ENCODE measurements around the gene SUPT20HL2.

Gene SUPT20HL2

DNA sequence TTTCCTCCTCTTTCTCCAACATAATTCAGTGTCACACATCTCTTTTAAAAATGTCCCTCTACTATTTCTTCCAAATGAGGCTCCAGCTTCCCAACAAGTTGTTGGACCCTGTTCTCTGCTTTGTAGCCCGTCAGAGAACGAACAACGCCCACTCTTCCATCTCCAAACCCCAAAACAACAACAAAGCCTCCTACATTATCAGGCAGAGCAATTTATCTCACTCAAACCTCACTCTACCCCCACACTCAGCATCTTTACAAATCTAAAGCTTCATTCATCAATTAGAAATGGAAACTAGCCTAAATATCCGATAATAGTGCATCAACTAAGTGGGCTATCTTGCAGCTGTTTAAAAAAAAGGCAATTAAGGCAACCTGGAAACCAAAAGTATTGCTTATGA is 20.5 kb downstream of the SUPT20HL2 start:
- Histone ChIP-seq H3K9me3 (ENCODE audit: control insufficient read depth in 5 of 5, low read length in 5 of 5) (no peaks in the 10 kb centered on the region), H3K4me1 (ENCODE audit: control insufficient read depth in 5 of 5, insufficient read depth in 5 of 5, low read length in 5 of 5) (peaks cover 0 to 3% (median 0%) of the 10 kb centered on the region in 5 donors), H3K27me3 (ENCODE audit: control insufficient read depth in 5 of 5, insufficient read depth in 4 of 5, low read length in 5 of 5) (peaks cover 0 to 12% (median 5%) of the 10 kb centered on the region in 5 donors), H3K36me3 (ENCODE audit: control insufficient read depth in 5 of 5, insufficient read depth in 5 of 5, low read length in 5 of 5) (no peaks in the 10 kb centered on the region), H3K27ac (ENCODE audit: low read depth, low read length) (no peak overlapping the region), H3K9ac (ENCODE audit: low read length in 5 of 5) (no peak overlapping the region), H3K4me3 (ENCODE audit: low read depth in 1 of 5, low read length in 5 of 5) (no peak overlapping the region)

- no peak overlapping the region for H3K27ac ChIP-seq (ENCODE audit: low read depth, low read length)
- H3K36me3 ChIP-seq (ENCODE audit: control insufficient read depth in 5 of 5, insufficient read depth in 5 of 5, low read length in 5 of 5) = no peaks in the 10 kb centered on the region
- peaks cover 0 to 12% (median 5%) of the 10 kb centered on the region in 5 donors for H3K27me3 ChIP-seq (ENCODE audit: control insufficient read depth in 5 of 5, insufficient read depth in 4 of 5, low read length in 5 of 5)
- H3K4me3 ChIP-seq (ENCODE audit: low read depth in 1 of 5, low read length in 5 of 5) = no peak overlapping the region
- no peak overlapping the region for H3K9ac ChIP-seq (ENCODE audit: low read length in 5 of 5)
- H3K9me3 ChIP-seq (ENCODE audit: control insufficient read depth in 5 of 5, low read length in 5 of 5) = no peaks in the 10 kb centered on the region
- H3K4me1 ChIP-seq (ENCODE audit: control insufficient read depth in 5 of 5, insufficient read depth in 5 of 5, low read length in 5 of 5) = peaks cover 0 to 3% (median 0%) of the 10 kb centered on the region in 5 donors
Observed at GRCh38 chrX:24292353-24292752, 21.5 kb downstream of the SUPT20HL2 start.

DNA sequence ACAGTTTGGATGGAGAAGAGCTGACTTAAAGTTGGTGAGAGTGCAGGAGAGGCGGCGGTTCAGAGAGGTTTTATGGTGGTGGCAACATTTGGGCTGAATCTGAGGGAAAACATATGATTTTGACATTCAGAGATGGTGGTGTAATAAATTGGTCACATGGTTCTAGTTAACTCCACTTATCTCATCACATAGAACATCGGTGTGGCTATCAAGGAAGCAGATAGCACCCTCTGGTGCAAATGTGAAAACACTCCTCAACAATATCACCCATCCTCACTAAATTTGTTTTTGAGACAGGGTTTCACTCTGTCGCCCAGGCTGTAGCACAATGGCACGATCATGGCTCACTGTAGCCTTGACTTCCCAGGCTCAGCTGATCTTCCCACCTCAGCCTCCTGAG is 28.8 kb downstream of the SUPT20HL2 start:
- Histone ChIP-seq H3K27me3 (ENCODE audit: control insufficient read depth in 5 of 5, insufficient read depth in 4 of 5, low read length in 5 of 5) (peaks cover 0 to 8% (median 5%) of the 10 kb centered on the region in 5 donors), H3K9ac (ENCODE audit: low read length in 5 of 5) (no peak overlapping the region), H3K36me3 (ENCODE audit: control insufficient read depth in 5 of 5, insufficient read depth in 5 of 5, low read length in 5 of 5) (no peaks in the 10 kb centered on the region), H3K4me1 (ENCODE audit: control insufficient read depth in 5 of 5, insufficient read depth in 5 of 5, low read length in 5 of 5) (peaks cover 0 to 16% (median 10%) of the 10 kb centered on the region in 5 donors), H3K27ac (ENCODE audit: low read depth, low read length) (no peak overlapping the region), H3K4me3 (ENCODE audit: low read depth in 1 of 5, low read length in 5 of 5) (no peak overlapping the region), H3K9me3 (ENCODE audit: control insufficient read depth in 5 of 5, low read length in 5 of 5) (no peaks in the 10 kb centered on the region)

- peaks cover 0 to 13% (median 5%) of the 10 kb centered on the region in 5 donors for H3K27me3 ChIP-seq (ENCODE audit: control insufficient read depth in 5 of 5, insufficient read depth in 4 of 5, low read length in 5 of 5)
- peaks cover 0 to 16% (median 10%) of the 10 kb centered on the region in 5 donors for H3K4me1 ChIP-seq (ENCODE audit: control insufficient read depth in 5 of 5, insufficient read depth in 5 of 5, low read length in 5 of 5)
- H3K36me3 ChIP-seq (ENCODE audit: control insufficient read depth in 5 of 5, insufficient read depth in 5 of 5, low read length in 5 of 5) = no peaks in the 10 kb centered on the region
- H3K4me3 ChIP-seq (ENCODE audit: low read depth in 1 of 5, low read length in 5 of 5) = no peak overlapping the region
- peak overlapping the region in 2 of 5 donors; percentile 4 to 48 for H3K9ac ChIP-seq (ENCODE audit: low read length in 5 of 5)
- no peaks in the 10 kb centered on the region for H3K9me3 ChIP-seq (ENCODE audit: control insufficient read depth in 5 of 5, low read length in 5 of 5)
- peak overlapping the region; percentile 70 for H3K27ac ChIP-seq (ENCODE audit: low read depth, low read length)
Observed at GRCh38 chrX:24283127-24283794, 30.6 kb downstream of the SUPT20HL2 start.

DNA sequence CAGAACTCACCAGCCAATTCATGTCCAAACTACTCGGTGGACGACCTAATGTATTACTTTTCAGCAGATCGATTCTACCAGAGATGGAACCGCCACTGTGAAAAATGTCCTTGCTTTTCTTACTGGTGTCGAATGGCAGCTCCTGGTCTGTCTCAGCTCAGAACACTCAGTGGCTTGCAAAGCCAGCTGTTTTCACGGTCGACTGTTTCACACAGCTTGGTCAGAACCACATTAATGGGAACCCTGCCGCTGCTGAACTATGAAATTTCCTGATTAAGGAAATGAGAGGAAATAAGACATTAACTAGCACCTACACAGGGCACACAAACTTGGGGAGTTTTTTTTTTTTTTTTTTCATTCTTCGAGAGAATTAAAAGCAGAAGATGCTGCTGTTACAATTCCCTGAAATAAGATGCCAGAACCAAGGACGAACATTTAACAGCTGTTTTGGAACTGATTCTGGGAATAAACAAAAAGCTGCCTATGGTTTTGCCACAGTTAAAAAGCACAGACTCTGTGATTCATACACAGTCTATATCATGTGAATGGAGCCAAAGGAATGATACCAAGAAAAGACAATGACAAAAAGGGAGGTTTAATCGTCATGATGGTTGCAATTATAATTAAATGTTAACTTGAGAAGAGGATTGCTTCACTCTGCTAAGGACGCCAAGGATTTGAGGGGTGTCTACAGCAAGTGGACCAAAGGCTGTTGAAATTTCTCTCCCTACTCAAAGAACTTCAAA is 31.3 kb downstream of the SUPT20HL2 start:
- Histone ChIP-seq H3K27me3 (ENCODE audit: control insufficient read depth in 5 of 5, insufficient read depth in 4 of 5, low read length in 5 of 5) (peaks cover 0 to 13% (median 5%) of the 10 kb centered on the region in 5 donors), H3K27ac (ENCODE audit: low read depth, low read length) (peak overlapping the region; percentile 60), H3K9ac (ENCODE audit: low read length in 5 of 5) (peak overlapping the region in 3 of 5 donors; percentile 5 to 48 (median 11)), H3K9me3 (ENCODE audit: control insufficient read depth in 5 of 5, low read length in 5 of 5) (no peaks in the 10 kb centered on the region), H3K4me1 (ENCODE audit: control insufficient read depth in 5 of 5, insufficient read depth in 5 of 5, low read length in 5 of 5) (peaks cover 0 to 16% (median 10%) of the 10 kb centered on the region in 5 donors), H3K36me3 (ENCODE audit: control insufficient read depth in 5 of 5, insufficient read depth in 5 of 5, low read length in 5 of 5) (no peaks in the 10 kb centered on the region), H3K4me3 (ENCODE audit: low read depth in 1 of 5, low read length in 5 of 5) (peak overlapping the region in 1 of 5 donors; percentile 7)

GRCh38 chrX:24277405-24277804 is 36.5 kb downstream of the SUPT20HL2 start:
- no peaks in the 10 kb centered on the region for H3K9me3 ChIP-seq (ENCODE audit: control insufficient read depth in 5 of 5, low read length in 5 of 5)
- peaks cover 0 to 3% (median 0%) of the 10 kb centered on the region in 5 donors for H3K4me1 ChIP-seq (ENCODE audit: control insufficient read depth in 5 of 5, insufficient read depth in 5 of 5, low read length in 5 of 5)
- no peak overlapping the region for H3K9ac ChIP-seq (ENCODE audit: low read length in 5 of 5)
- no peak overlapping the region for H3K4me3 ChIP-seq (ENCODE audit: low read depth in 1 of 5, low read length in 5 of 5)
- no peaks in the 10 kb centered on the region for H3K36me3 ChIP-seq (ENCODE audit: control insufficient read depth in 5 of 5, insufficient read depth in 5 of 5, low read length in 5 of 5)
- no peak overlapping the region for H3K27ac ChIP-seq (ENCODE audit: low read depth, low read length)
- peaks cover 0 to 12% (median 5%) of the 10 kb centered on the region in 5 donors for H3K27me3 ChIP-seq (ENCODE audit: control insufficient read depth in 5 of 5, insufficient read depth in 4 of 5, low read length in 5 of 5)

GRCh38 chrX:24276015-24276414 is 37.9 kb downstream of the SUPT20HL2 start:
- Histone ChIP-seq H3K27me3 (ENCODE audit: control insufficient read depth in 5 of 5, insufficient read depth in 4 of 5, low read length in 5 of 5) (peaks cover 0 to 11% (median 3%) of the 10 kb centered on the region in 5 donors), H3K36me3 (ENCODE audit: control insufficient read depth in 5 of 5, insufficient read depth in 5 of 5, low read length in 5 of 5) (no peaks in the 10 kb centered on the region), H3K4me3 (ENCODE audit: low read depth in 1 of 5, low read length in 5 of 5) (no peak overlapping the region), H3K4me1 (ENCODE audit: control insufficient read depth in 5 of 5, insufficient read depth in 5 of 5, low read length in 5 of 5) (peaks cover 0 to 2% (median 0%) of the 10 kb centered on the region in 5 donors), H3K9me3 (ENCODE audit: control insufficient read depth in 5 of 5, low read length in 5 of 5) (peaks cover 0 to 5% (median 0%) of the 10 kb centered on the region in 5 donors), H3K27ac (ENCODE audit: low read depth, low read length) (no peak overlapping the region), H3K9ac (ENCODE audit: low read length in 5 of 5) (no peak overlapping the region)

DNA sequence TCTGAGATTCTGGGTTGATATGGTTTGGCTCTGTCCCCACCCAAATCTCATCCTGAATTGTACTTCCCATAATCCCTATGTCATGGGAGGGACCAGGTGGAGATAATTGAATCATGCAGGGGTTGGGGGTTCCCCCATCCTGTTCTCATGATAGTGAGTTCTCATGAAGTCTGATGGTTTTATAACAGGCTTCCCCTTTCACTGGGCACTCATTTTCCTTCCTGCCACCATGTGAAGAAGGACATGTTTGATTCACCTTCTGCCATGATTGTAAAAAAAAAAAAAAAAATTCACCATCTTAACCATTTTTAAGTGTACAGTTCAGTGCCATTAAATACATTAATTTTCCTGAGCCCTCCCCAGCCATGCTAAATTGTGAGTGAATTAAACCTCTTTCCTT is 42.6 kb downstream of the SUPT20HL2 start:
- Histone ChIP-seq H3K4me3 (ENCODE audit: low read depth in 1 of 5, low read length in 5 of 5) (no peak overlapping the region), H3K4me1 (ENCODE audit: control insufficient read depth in 5 of 5, insufficient read depth in 5 of 5, low read length in 5 of 5) (no peaks in the 10 kb centered on the region), H3K36me3 (ENCODE audit: control insufficient read depth in 5 of 5, insufficient read depth in 5 of 5, low read length in 5 of 5) (no peaks in the 10 kb centered on the region), H3K27ac (ENCODE audit: low read depth, low read length) (no peak overlapping the region), H3K9me3 (ENCODE audit: control insufficient read depth in 5 of 5, low read length in 5 of 5) (peaks cover 0 to 5% (median 0%) of the 10 kb centered on the region in 5 donors), H3K9ac (ENCODE audit: low read length in 5 of 5) (no peak overlapping the region), H3K27me3 (ENCODE audit: control insufficient read depth in 5 of 5, insufficient read depth in 4 of 5, low read length in 5 of 5) (peaks cover 0 to 8% (median 0%) of the 10 kb centered on the region in 5 donors)

- H3K27ac ChIP-seq (ENCODE audit: low read depth, low read length) = no peak overlapping the region
- H3K4me3 ChIP-seq (ENCODE audit: low read depth in 1 of 5, low read length in 5 of 5) = no peak overlapping the region
- no peaks in the 10 kb centered on the region for H3K4me1 ChIP-seq (ENCODE audit: control insufficient read depth in 5 of 5, insufficient read depth in 5 of 5, low read length in 5 of 5)
- no peak overlapping the region for H3K9ac ChIP-seq (ENCODE audit: low read length in 5 of 5)
- peaks cover 0 to 5% (median 0%) of the 10 kb centered on the region in 5 donors for H3K9me3 ChIP-seq (ENCODE audit: control insufficient read depth in 5 of 5, low read length in 5 of 5)
- no peaks in the 10 kb centered on the region for H3K36me3 ChIP-seq (ENCODE audit: control insufficient read depth in 5 of 5, insufficient read depth in 5 of 5, low read length in 5 of 5)
- H3K27me3 ChIP-seq (ENCODE audit: control insufficient read depth in 5 of 5, insufficient read depth in 4 of 5, low read length in 5 of 5) = peaks cover 0 to 8% (median 0%) of the 10 kb centered on the region in 5 donors
Observed at GRCh38 chrX:24268786-24269185, 45.1 kb downstream of the SUPT20HL2 start.

DNA sequence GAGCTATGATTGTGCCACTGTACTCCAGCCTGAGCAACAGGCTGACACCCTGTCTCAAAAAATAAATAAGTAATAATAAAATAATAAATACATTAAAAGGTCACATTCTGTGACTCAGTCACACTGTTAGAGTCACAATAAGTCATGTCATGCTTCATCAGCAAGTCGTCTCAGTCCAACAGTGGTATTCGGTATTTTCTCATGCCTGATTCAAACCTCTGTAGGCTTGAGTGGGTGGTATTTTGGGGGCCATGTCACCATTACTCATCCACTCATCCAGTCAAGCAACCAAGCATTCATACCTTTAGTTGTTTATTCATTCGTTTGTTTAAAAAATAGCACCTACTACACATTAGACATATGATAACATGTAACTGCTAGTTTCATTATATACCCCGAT is 46.9 kb downstream of the SUPT20HL2 start:
- H3K36me3 ChIP-seq (ENCODE audit: control insufficient read depth in 5 of 5, insufficient read depth in 5 of 5, low read length in 5 of 5) = no peaks in the 10 kb centered on the region
- H3K4me3 ChIP-seq (ENCODE audit: low read depth in 1 of 5, low read length in 5 of 5) = no peak overlapping the region
- no peak overlapping the region for H3K27ac ChIP-seq (ENCODE audit: low read depth, low read length)
- no peaks in the 10 kb centered on the region for H3K4me1 ChIP-seq (ENCODE audit: control insufficient read depth in 5 of 5, insufficient read depth in 5 of 5, low read length in 5 of 5)
- peaks cover 0 to 13% (median 0%) of the 10 kb centered on the region in 5 donors for H3K27me3 ChIP-seq (ENCODE audit: control insufficient read depth in 5 of 5, insufficient read depth in 4 of 5, low read length in 5 of 5)
- H3K9me3 ChIP-seq (ENCODE audit: control insufficient read depth in 5 of 5, low read length in 5 of 5) = peaks cover 0 to 5% (median 0%) of the 10 kb centered on the region in 5 donors
- H3K9ac ChIP-seq (ENCODE audit: low read length in 5 of 5) = no peak overlapping the region
